SW 1271 (cell line): Measurements from ENCODE around the gene KLHL6.

Experiments used
- DNase-seq, 2 experiments: peaks; one replicate each; lab custom pipeline; 2025; lab: John Stamatoyannopoulos, UW

Gene KLHL6

GRCh38 chr3:183506674-183507320 is 48.7 kb downstream of the KLHL6 start:
- DNase-seq: no peak

- DNase-seq: no peak
Measured at GRCh38 chr3:183504597-183504996, 50.9 kb downstream of the KLHL6 start.

GRCh38 chr3:183503746-183504145 is 51.8 kb downstream of the KLHL6 start:
- DNase-seq: no peak

GRCh38 chr3:183502237-183503181 is 53.0 kb downstream of the KLHL6 start:
- DNase-seq: no peak

- DNase-seq: no peak
Measured at GRCh38 chr3:183500981-183501704, 54.4 kb downstream of the KLHL6 start.

DNA sequence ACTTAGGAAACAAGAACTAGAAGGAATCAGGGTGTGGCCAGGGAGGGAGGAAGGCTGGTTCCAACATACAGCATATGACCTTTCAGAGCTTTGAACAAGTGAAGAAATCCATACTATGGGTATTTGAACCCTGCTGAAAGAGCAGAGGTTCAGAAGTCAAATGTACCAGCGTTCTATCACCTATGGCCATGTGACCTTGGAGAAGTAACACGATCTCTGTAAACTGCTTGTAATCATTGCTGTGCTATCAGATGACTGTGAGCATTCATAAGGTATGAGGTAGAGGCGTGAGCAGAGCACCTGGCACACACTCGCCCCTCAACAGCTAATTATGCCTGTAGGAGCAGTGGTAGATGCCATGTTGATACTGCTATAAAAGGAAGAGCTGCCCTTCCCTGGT is 55.2 kb downstream of the KLHL6 start:
- no peak for DNase-seq

DNA sequence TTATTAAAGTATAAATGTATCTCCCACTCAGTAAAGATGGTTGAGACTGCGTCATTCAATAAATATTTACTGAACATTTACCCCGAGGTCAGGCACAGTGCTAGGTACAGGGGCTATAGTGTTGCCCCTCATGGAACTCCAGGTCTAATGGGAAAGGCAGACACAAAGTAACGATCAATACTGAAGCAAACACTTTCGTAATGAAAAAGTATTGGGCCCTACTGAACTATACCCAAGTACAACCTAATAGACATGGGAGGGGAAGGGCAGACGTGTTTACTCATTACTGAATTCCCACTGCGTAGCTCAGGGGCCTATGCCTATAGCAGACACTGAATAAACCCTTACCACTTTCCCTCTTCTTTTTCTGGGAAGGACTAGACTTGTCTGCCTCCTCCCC is 56.9 kb downstream of the KLHL6 start:
- no peak for DNase-seq

DNA sequence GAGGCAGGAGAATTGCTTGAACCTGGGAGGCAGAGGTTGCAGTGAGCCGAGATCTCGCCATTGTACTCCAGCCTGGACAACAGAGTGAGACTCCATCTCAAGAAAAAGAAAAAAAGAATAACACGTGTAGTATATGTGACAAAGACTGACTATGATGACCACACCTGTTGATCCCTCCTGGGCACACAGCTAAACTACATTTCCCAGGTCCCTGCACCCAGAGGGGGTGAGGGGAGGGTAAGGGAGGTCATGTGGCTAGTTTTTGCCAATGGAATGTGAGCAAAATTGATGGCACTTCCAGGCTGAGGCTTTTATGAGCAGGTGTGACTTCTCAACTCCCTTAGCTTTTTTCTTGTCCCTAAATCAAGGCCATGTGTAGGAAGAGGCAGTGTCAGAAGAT is 58.2 kb downstream of the KLHL6 start:
- DNase-seq: no peak

DNA sequence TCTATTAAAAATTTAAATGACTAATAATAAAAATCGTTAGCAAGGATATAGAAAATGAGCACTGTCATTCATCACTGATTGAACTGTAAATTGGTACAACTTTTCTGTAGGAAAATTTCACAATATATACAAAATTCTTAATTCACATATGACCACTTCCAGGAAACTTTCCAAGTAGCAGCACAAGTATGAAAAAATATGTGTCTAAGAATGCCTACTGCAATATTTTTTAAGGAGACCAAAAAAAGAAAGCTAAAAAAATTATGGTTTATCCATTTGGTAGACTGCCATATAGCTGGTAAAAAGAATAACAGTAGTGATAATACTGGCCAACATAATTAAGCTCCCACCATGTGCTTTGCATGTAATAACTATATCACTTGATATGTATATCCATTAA is 59.2 kb downstream of the KLHL6 start:
- DNase-seq: no peak

GRCh38 chr3:183494341-183494740 is 61.2 kb downstream of the KLHL6 start:
- DNase-seq: no peak

- DNase-seq: no peak
Measured at GRCh38 chr3:183493296-183494045, 62.0 kb downstream of the KLHL6 start.

GRCh38 chr3:183492849-183493179 is 62.7 kb downstream of the KLHL6 start:
- DNase-seq: no peak

- no peak for DNase-seq
Measured at GRCh38 chr3:183491923-183492848, 63.3 kb downstream of the KLHL6 start.

- DNase-seq: no peak
Measured at GRCh38 chr3:183491109-183491922, 64.2 kb downstream of the KLHL6 start.

- DNase-seq: no peak
Measured at GRCh38 chr3:183490653-183491052, 64.9 kb downstream of the KLHL6 start.

GRCh38 chr3:183490211-183490601 is 65.3 kb downstream of the KLHL6 start:
- DNase-seq: no peak

DNA sequence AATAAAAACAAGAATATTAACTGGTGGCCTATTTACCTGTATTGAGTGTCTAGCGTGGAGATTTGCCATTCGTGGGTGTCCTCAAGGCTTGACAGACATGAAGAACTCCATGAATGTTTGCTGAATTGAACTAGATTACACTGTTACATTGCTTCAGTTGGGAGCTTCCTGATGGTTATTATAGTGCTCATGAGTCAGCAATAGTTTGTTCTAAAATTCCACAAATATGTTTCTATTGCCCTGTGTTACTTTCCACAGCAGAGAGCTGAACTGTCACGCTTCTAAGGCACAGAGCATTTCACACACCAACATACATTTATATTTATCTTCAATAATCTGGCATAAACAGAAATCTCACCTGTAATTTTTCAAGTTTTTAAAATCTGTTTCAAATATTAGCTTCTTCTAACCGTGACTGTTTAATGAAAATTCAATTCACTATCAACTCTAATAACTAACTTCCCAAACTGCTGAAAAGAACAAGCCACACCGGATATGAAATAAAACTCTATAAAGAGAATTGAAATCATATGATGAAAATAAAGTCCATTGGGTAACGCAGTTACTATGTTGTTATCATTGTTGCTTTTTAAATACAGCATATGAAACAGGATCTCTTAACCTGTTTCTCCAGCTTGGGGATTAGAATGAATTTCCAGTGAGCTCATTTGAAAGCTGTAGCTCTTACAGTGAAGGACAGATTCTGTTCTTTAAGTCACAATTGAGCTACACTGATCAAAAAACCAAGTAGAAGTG is 65.9 kb downstream of the KLHL6 start:
- no peak for DNase-seq

DNA sequence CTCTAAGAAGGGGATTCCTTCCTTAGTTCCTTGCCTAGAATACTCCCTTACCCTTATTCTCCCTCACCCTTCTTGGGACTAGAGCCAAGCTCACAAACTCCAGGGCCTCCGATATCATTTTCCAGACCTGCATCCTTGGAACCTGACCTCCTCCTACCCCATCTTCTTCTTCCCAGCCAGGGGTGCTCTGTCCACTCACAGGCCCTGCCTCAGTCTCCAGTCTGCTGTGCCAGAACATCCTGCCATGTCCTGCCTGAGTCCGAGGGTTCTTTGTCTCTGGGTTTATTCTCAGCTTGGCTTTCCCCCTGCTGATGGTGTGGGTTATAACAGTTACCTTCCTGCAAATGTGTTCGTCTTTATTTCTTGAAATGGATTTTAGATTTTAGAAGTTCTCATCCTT is 67.2 kb downstream of the KLHL6 start:
- no peak for DNase-seq

- no peak for DNase-seq
Measured at GRCh38 chr3:183487896-183488295, 67.6 kb downstream of the KLHL6 start.
